IMR-90 (cell line): ENCODE measurements around the gene HNRNPUL1. TPM values are rescaled to one million over a fixed set of nuclear protein-coding genes. Genes with fewer than 3 reads are reported as not detected.

Experiments
- ATAC-seq: fragments of 200-7000 bp; cut with Tn5 transposase; 2 replicates; pipeline ENCODE4 v1.9.1; 2020; ENCODE audit warnings: low read depth, mild to moderate bottlenecking, moderate library complexity
- BruUV-seq: library from RNA; stranded (reverse); fragments of 400-500 nt; replicated peaks from 2 replicates; lab custom pipeline; 2021; lab: Mats Ljungman, UMichigan
- CTCF ChIA-PET: fragments of 300-600 bp; formaldehyde crosslinking; extraction: SDS; loops from one replicate; lab custom pipeline; 2021; ENCODE audit warnings: antibody characterized with exemption; lab: Yijun Ruan, JAX
- POLR2A ChIA-PET: fragments of 300-600 bp; sonication (Branson Sonifier 250); formaldehyde crosslinking; loops from one replicate; lab custom pipeline; 2022; ENCODE audit warnings: antibody characterized with exemption; ENCODE audit not compliant: unreplicated experiment; lab: Charles Lee
- DNase-seq: peaks from one replicate; pipeline ENCODE4 v3.0.0; 2013
- H2AFZ ChIP-seq: replicated peaks from 2 replicates; pipeline ENCODE3; 2013; ENCODE audit warnings: low read length, mild to moderate bottlenecking; ENCODE audit not compliant: poor library complexity
- H2AK5ac ChIP-seq: 2 replicates; pipeline ENCODE4 v1.6.1; 2013; ENCODE audit warnings: low read depth, low read length, inconsistent platforms
- H2AK9ac ChIP-seq: replicated peaks from 2 replicates; pipeline ENCODE3; 2013; ENCODE audit warnings: mild to moderate bottlenecking, low read depth, low read length, moderate library complexity; ENCODE audit not compliant: poor library complexity
- H2BK120ac ChIP-seq: 2 replicates; pipeline ENCODE4 v1.6.1; 2013; ENCODE audit warnings: low read depth, low read length, inconsistent platforms
- H2BK15ac ChIP-seq: 3 replicates; pipeline ENCODE4 v1.6.1; 2013; ENCODE audit warnings: low read depth, low read length, inconsistent platforms
- H2BK20ac ChIP-seq: 2 replicates; pipeline ENCODE4 v1.6.1; 2013; ENCODE audit warnings: low read depth, mild to moderate bottlenecking, inconsistent platforms, low read length, moderate library complexity
- H2BK5ac ChIP-seq: 2 replicates; pipeline ENCODE4 v1.6.1; 2013; ENCODE audit warnings: mild to moderate bottlenecking, low read depth, low read length, inconsistent platforms; ENCODE audit not compliant: poor library complexity, severe bottlenecking
- H3K14ac ChIP-seq: replicated peaks from 2 replicates; pipeline ENCODE4 v1.6.1; 2013; ENCODE audit warnings: low read depth, low read length, inconsistent platforms
- H3K18ac ChIP-seq: 2 replicates; pipeline ENCODE4 v1.6.1; 2013; ENCODE audit warnings: low read depth, low read length, control low read depth
- H3K23ac ChIP-seq: 2 replicates; pipeline ENCODE4 v1.6.1; 2013; ENCODE audit warnings: low read depth, low read length, inconsistent platforms
- H3K27ac ChIP-seq: 2 replicates; pipeline ENCODE4 v1.5.1; 2013; ENCODE audit warnings: mild to moderate bottlenecking, control low read depth, low read length; ENCODE audit not compliant: insufficient read depth
- H3K27me3 ChIP-seq: 2 replicates; pipeline ENCODE4 v1.6.1; 2013; ENCODE audit warnings: low read length; ENCODE audit not compliant: control insufficient read depth, insufficient read depth
- H3K36me3 ChIP-seq: 2 replicates; pipeline ENCODE4 v1.6.1; 2013; ENCODE audit warnings: low read length, mixed read lengths; ENCODE audit not compliant: control insufficient read depth, insufficient read depth
- H3K4ac ChIP-seq: 2 replicates; pipeline ENCODE4 v1.6.1; 2013; ENCODE audit warnings: low read depth, low read length, inconsistent platforms
- H3K4me1 ChIP-seq: 2 replicates; pipeline ENCODE4 v1.6.1; 2013; ENCODE audit warnings: low read length, mixed read lengths; ENCODE audit not compliant: control insufficient read depth, insufficient read depth
- H3K4me2 ChIP-seq: 2 replicates; pipeline ENCODE4 v1.6.1; 2013; ENCODE audit warnings: low read depth, mild to moderate bottlenecking, control low read depth, low read length, moderate library complexity
- H3K4me3 ChIP-seq: 2 replicates; pipeline ENCODE4 v1.5.1; 2013; ENCODE audit warnings: low read depth, mild to moderate bottlenecking, control low read depth, low read length, moderate library complexity; ENCODE audit not compliant: insufficient read depth
- H3K56ac ChIP-seq: 2 replicates; pipeline ENCODE4 v1.6.1; 2013; ENCODE audit warnings: low read length, inconsistent platforms; ENCODE audit not compliant: insufficient read depth; ENCODE audit errors: extremely low read depth
- H3K79me1 ChIP-seq, 2 experiments: 2 replicates each; pipeline ENCODE4 v1.6.1; 2013; ENCODE audit warnings: low read length in 2 of 2, inconsistent platforms in 1 of 2, low read depth in 1 of 2
- H3K9ac ChIP-seq: 2 replicates; pipeline ENCODE4 v1.6.1; 2013; ENCODE audit warnings: low read depth, low read length, control low read depth
- H3K9me1 ChIP-seq: 2 replicates; pipeline ENCODE4 v1.6.1; 2013; ENCODE audit warnings: low read length, inconsistent platforms; ENCODE audit not compliant: insufficient read depth
- H3K9me3 ChIP-seq: 2 replicates; pipeline ENCODE4 v1.6.1; 2013; ENCODE audit warnings: low read length; ENCODE audit not compliant: control insufficient read depth, insufficient read depth
- H4K20me1 ChIP-seq: 2 replicates; pipeline ENCODE4 v1.6.1; 2013; ENCODE audit warnings: low read length, inconsistent platforms; ENCODE audit not compliant: insufficient read depth
- H4K5ac ChIP-seq: 2 replicates; pipeline ENCODE4 v1.6.1; 2013; ENCODE audit warnings: mild to moderate bottlenecking, low read depth, low read length, control low read depth
- H4K8ac ChIP-seq, 2 experiments: 2 replicates each; pipeline ENCODE4 v1.6.1; 2013; ENCODE audit warnings: low read depth in 2 of 2, low read length in 2 of 2, control low read depth in 1 of 2, inconsistent platforms in 1 of 2
- H4K91ac ChIP-seq: 2 replicates; pipeline ENCODE4 v1.6.1; 2013; ENCODE audit warnings: low read depth, low read length, inconsistent platforms; ENCODE audit not compliant: insufficient read depth
- BHLHE40 ChIP-seq: fragments of 150-350 bp; IDR thresholded peaks from 2 replicates; pipeline ENCODE4 v1.6.1; 2016; ENCODE audit warnings: mild to moderate bottlenecking, low read depth, low read length
- CEBPB ChIP-seq: IDR thresholded peaks from 2 replicates; pipeline ENCODE4 v1.6.1; 2012; ENCODE audit warnings: low read depth, low read length, improper control_type of control experiment
- CHD1 ChIP-seq: IDR thresholded peaks from 2 replicates; pipeline ENCODE4 v1.6.1; 2012; ENCODE audit warnings: low read depth, low read length, improper control_type of control experiment
- CTCF ChIP-seq: conservative IDR thresholded peaks from 2 replicates; pipeline ENCODE4 v1.5.1; 2012; ENCODE audit warnings: mild to moderate bottlenecking, low read depth, low read length, improper control_type of control experiment
- ELK1 ChIP-seq: fragments of 150-350 bp; IDR thresholded peaks from 2 replicates; pipeline ENCODE4 v1.6.1; 2016; ENCODE audit warnings: low read depth, mild to moderate bottlenecking, low read length, moderate library complexity, borderline replicate concordance
- FOS ChIP-seq: fragments of 150-350 bp; IDR thresholded peaks from 2 replicates; pipeline ENCODE4 v1.6.1; 2016; ENCODE audit warnings: low read depth, low read length
- MAFK ChIP-seq: IDR thresholded peaks from 2 replicates; pipeline ENCODE4 v1.6.1; 2012; ENCODE audit warnings: low read depth, low read length, improper control_type of control experiment
- MAZ ChIP-seq: IDR thresholded peaks from 2 replicates; pipeline ENCODE4 v1.6.1; 2012; ENCODE audit warnings: low read depth, mild to moderate bottlenecking, low read length, improper control_type of control experiment, moderate library complexity, borderline replicate concordance
- NFE2L2 ChIP-seq: fragments of 150-350 bp; IDR thresholded peaks from 2 replicates; pipeline ENCODE4 v1.6.1; 2016; ENCODE audit warnings: low read depth, mild to moderate bottlenecking, low read length
- POLR2A ChIP-seq: IDR thresholded peaks from 2 replicates; pipeline ENCODE4 v1.6.1; 2012; ENCODE audit warnings: mild to moderate bottlenecking, low read depth, low read length
- RAD21 ChIP-seq: IDR thresholded peaks from 2 replicates; pipeline ENCODE4 v1.6.1; 2012; ENCODE audit warnings: low read length, improper control_type of control experiment
- RCOR1 ChIP-seq: IDR thresholded peaks from 2 replicates; pipeline ENCODE4 v1.6.1; 2012; ENCODE audit warnings: mild to moderate bottlenecking, low read length, improper control_type of control experiment; ENCODE audit not compliant: insufficient replicate concordance
- RFX5 ChIP-seq: IDR thresholded peaks from 2 replicates; pipeline ENCODE4 v1.8.0; 2012; ENCODE audit warnings: low read depth, mild to moderate bottlenecking, low read length, moderate library complexity
- USF2 ChIP-seq: fragments of 150-350 bp; IDR thresholded peaks from 2 replicates; pipeline ENCODE4 v1.6.1; 2017; ENCODE audit warnings: mild to moderate bottlenecking, antibody characterized with exemption, low read length, low read depth
- WGBS, 2 experiments: methylation state at CpG; one replicate each; pipeline versions ENCODE4 v1.1.5 to v1.1.7; 2013; ENCODE audit warnings: missing lambda C conversion rate in 2 of 2; ENCODE audit not compliant: insufficient read length in 1 of 2; ENCODE audit errors: extremely low coverage in 2 of 2; 5-methylcytosine and 5-hydroxymethylcytosine counted together
- dilution Hi-C: fragments of 300-500 bp; cut with HindIII; formaldehyde crosslinking; loops from one replicate; pipeline ENCODE4 v1.14.3; 2018; ENCODE audit warnings: low sequenced_read_pairs; ENCODE audit not compliant: unreplicated experiment
- in situ Hi-C: fragments of 300-500 bp; cut with MboI; formaldehyde crosslinking; loops from 3 replicates; pipeline ENCODE4 v1.14.3; 2019; ENCODE audit warnings: low sequenced_read_pairs, inconsistent platforms, mixed read lengths
- intact Hi-C: fragments of 100-400 bp; cut with micrococcal nuclease; formaldehyde crosslinking; loops from 2 replicates; pipeline ENCODE4 v1.10.0; 2022
- polyA plus RNA-seq, 3 experiments: library from polyadenylated mRNA; depleted of rRNA; stranded (reverse); fragments of >200 nt; gene quantifications; 2 replicates each; pipeline ENCODE4 v1.2.3, GENCODE V29; 2012; ENCODE audit warnings: low replicate concordance in 1 of 3
- total RNA-seq: library from RNA; depleted of rRNA; stranded (reverse); fragments of >200 nt; gene quantifications from 2 replicates; pipeline ENCODE4 v1.2.3, GENCODE V29; 2012

Gene HNRNPUL1
- total and polyA plus RNA-seq, 2 of the 4 experiments (the other 2 are of a cell fraction), result 50.7 to 67.3 TPM

- Histone ChIP-seq H3K79me1 (peaks cover 22 to 55% of the 10 kb centered on the region in 2 experiments), H2BK5ac (no peak overlapping the region), H3K4ac (no peak overlapping the region), H3K56ac (no peak overlapping the region), H2BK15ac (no peak overlapping the region), H2BK120ac (no peak overlapping the region), H4K8ac (no peak overlapping the region), H3K4me3 (no peak overlapping the region), H3K9me1 (peaks cover 18% of the 10 kb centered on the region), H4K20me1 (peaks cover 22% of the 10 kb centered on the region), H3K23ac (no peak overlapping the region), H2BK20ac (no peak overlapping the region), H3K27me3 (no peaks in the 10 kb centered on the region), H3K14ac (no peak overlapping the region), H4K5ac (no peak overlapping the region), H3K4me1 (peaks cover 23% of the 10 kb centered on the region), H3K4me2 (no peak overlapping the region), H2AK9ac (no peak overlapping the region), H2AFZ (no peak overlapping the region), H3K9me3 (no peaks in the 10 kb centered on the region), H2AK5ac (no peak overlapping the region), H3K9ac (no peak overlapping the region), H4K91ac (no peak overlapping the region), H3K18ac (no peak overlapping the region), H3K36me3 (peaks cover 47% of the 10 kb centered on the region), H3K27ac (no peak overlapping the region)
- in situ Hi-C loops, result no loop called here
- CTCF ChIA-PET, result no interaction called here
- dilution Hi-C loops, result no loop called here
- TF ChIP-seq RFX5, result no peak
- no peak for TF ChIP-seq ELK1
- TF ChIP-seq NFE2L2, result no peak
- no peak for TF ChIP-seq MAFK
- TF ChIP-seq BHLHE40, result no peak
- TF ChIP-seq CTCF, result no peak
- no peak for TF ChIP-seq POLR2A
- no peak for TF ChIP-seq MAZ
- no peak for TF ChIP-seq CEBPB
- TF ChIP-seq FOS, result no peak
- no peak for TF ChIP-seq CHD1
- TF ChIP-seq RCOR1, result no peak
- TF ChIP-seq USF2, result no peak
- TF ChIP-seq RAD21, result no peak
- POLR2A ChIA-PET, result interaction anchor here (0.6 kb wide), 1 partner anchor 37 kb away, joined by 4 read pairs; no protein-coding TSS in a partner anchor
- no TSS peak for BruUV-seq
- intact Hi-C loops, result no loop called here
- DNase-seq (no peak), ATAC-seq (no peak)
- 50 to 100% methylated on average over 3 to 10 of the region's 47 CpGs for WGBS, 2 experiments
Observed at GRCh38 chr19:41330946-41331678, 66.9 kb downstream of the HNRNPUL1 start.
